ENCODE results near the gene SNTG2.

DNA sequence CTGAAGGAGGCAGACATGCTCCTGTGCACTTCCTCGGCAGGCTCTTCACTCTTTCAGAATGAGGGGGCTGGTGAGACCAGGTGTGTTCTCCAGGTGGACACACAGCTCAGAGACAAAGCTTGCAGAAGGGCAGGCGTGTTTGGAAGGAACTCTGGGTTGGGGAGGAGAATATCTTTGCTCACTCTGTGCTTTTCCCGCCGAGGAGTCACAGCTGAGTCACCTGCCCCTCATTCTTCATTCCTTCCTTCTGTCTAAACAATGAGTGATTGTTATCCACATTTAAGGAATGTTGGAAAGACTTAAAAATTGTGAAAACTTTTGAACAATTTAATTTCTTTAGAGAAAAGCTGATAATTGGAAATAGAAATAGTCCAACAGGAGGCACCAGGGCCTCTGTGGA is 336.3 kb downstream of the SNTG2 start:
- TF ChIP-seq, protein P1, sequence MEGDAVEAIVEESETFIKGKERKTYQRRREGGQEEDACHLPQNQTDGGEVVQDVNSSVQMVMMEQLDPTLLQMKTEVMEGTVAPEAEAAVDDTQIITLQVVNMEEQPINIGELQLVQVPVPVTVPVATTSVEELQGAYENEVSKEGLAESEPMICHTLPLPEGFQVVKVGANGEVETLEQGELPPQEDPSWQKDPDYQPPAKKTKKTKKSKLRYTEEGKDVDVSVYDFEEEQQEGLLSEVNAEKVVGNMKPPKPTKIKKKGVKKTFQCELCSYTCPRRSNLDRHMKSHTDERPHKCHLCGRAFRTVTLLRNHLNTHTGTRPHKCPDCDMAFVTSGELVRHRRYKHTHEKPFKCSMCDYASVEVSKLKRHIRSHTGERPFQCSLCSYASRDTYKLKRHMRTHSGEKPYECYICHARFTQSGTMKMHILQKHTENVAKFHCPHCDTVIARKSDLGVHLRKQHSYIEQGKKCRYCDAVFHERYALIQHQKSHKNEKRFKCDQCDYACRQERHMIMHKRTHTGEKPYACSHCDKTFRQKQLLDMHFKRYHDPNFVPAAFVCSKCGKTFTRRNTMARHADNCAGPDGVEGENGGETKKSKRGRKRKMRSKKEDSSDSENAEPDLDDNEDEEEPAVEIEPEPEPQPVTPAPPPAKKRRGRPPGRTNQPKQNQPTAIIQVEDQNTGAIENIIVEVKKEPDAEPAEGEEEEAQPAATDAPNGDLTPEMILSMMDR (conservative IDR thresholded peaks at IDR 0.05; ENCODE audit: low read length) = no peak
- TF ChIP-seq EZH2phosphoT487 (IDR thresholded peaks at IDR 0.05; ENCODE audit: borderline replicate concordance, low read depth, low read length) = no peak
